ENCODE measurements around the gene NTRK1.

Gene NTRK1

DNA sequence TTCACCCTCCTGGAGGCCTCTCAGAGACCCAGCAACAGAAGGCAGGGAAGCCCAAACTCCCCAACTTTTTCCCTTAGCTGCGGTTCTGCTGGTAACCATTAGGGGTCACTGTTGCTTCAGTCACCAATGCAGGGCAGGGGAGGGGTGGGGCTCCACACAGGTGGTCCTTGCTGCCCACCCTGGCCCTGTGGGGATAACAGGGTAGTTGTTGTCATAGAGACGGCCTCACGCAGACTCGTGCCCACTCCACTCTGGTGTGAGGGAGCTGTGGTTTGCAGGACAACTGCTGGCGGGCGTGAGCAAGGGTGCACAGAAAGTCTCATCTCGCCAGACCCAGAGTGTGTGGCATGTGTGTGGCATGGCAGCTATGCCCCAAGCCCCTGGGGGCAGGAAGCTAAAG, 21.7 kb upstream of the NTRK1 start:
- no peak for DNase-seq (ENCODE audit: low read depth)

- DNase-seq (ENCODE audit: low read depth), result no peak
Observed at GRCh38 chr1:156839426-156840109, 21.1 kb upstream of the NTRK1 start.

DNA sequence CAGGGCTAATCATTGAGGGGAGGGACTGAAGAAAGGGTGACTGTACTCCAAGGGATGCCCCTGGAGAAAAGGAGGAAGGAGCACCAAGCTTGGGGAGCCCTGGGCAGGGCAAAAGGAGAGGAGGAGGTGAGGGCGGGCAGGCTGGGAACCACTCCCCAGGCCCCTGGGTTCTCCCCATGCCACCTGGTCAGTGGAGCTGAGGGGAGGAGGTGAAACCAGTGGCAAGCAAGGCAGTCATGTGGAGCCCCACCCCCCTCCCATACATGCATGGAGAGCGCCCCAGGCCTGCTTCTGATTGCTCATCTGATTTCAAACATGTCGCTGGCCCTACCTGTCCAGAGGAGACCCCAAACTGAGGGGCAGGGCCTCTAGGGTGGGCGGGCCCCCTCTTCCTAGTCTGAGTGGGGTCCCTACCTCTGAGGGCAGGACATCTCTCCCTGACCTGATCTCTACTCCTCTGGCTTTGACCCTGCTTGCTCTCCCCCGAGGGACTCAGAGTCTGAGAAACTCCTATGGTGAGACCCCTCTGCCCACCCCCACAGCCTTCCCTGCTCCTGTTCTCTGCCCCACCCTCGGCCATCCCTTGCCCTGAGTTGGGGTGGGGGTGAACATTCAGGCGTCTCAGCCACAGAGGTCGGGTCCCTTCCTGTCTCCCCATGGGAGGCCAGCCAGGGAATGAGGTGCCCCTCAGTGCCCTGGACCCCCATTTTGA, 20.3 kb upstream of the NTRK1 start:
- DNase-seq (ENCODE audit: low read depth), result no peak

DNA sequence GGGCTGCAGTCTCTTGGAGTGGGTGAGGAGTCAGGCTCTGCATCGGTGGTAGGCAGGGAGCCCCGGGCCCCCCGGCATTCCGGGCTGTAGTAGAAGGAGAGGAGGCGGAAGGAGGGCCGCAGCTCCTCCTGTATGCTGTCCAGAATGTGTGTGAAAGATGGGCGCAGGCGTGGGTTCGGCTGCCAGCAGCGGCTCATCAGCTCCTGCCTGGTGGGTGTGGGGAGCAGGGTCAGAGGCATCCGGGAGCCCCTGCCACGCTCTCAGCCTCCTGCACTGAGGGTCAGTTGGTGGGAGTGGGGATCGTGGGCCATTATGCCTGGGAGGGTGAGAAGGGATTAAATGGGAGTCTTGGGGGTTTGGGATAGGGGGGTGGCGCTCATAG, 19.8 kb upstream of the NTRK1 start:
- no peak for DNase-seq (ENCODE audit: low read depth)

DNA sequence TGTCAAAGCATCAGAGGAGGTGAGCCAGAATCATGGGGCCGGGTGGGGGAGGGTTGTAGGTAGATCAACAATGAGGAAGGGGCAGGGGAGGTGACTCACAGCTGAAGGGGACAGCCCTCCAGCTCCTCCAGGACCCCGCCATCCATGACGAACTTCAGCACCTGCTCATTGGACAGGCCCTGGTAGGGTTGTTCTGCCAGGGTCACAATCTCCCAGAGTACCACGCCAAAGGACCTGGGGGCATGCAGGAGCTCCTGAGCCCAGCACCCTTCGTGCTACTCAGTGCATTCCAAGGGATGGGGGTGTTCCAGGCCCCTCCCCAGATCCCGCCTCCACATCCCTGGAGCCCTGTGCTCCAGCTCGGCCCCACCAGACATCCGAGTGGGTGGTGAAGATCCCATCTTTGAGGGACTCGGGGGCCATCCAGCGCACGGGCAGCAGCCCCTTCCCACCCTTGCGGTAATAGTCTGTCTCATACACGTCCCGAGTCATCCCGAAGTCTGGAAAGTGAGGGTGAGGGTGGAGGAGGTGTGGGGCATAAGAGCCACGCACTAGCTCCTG, 19.3 kb upstream of the NTRK1 start:
- DNase-seq (ENCODE audit: low read depth), result no peak

DNA sequence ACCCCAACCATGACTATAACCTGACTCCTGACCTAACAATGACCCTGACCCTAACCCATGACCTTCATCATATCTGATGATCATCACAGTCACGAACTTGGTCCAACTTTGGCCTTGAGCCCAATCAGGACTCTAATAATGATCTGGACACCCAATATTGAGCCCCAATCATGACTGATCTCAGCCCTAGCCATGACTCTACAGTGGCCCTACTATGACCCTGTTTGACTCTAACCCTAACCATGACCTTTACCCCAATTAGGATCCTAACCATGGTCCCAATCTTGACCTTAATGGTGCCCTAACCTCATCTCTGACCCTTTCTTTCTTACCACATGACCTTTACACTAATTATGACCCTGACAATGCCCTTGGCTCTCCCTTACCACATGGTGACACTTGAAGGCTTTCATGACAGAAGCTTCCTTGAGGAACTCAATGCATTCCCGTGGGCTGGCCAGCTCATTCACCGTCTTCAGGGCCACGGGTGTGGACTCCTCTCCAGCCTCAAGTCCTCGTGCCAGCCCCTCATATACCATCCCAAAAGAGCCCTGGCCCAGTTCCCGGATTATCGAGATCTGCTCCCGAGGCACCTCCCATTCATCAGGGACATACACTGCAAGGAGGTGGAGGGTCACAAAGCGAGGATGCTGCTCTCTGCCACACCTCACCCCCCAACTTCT, 17.9 kb upstream of the NTRK1 start:
- DNase-seq (ENCODE audit: low read depth), result no peak

DNA sequence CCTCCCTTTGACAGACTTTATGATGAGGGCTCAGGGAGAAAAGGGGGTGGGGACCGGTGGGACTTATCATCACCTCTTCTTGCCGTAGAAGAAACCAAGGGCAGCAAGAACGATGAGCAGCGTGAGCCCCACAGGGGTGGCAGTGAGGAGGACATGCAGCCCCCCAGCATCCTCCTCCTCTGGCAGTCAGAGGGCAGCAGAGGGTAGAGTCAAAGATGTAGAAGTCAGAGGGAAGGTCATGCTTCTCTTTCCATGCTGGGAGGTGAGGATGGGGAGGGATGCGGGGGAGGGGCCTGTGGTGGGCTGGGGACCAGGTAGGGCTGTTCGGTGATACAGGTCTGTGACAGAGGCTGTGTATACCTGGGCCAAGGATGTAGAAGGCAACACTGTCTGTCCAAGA, 16.6 kb upstream of the NTRK1 start:
- no peak for DNase-seq (ENCODE audit: low read depth)

- DNase-seq (ENCODE audit: low read depth), result no peak
Observed at GRCh38 chr1:156844638-156845037, 16.0 kb upstream of the NTRK1 start.

GRCh38 chr1:156845055-156845952, 15.4 kb upstream of the NTRK1 start:
- no peak for DNase-seq (ENCODE audit: low read depth)

- DNase-seq (ENCODE audit: low read depth), result no peak
Observed at GRCh38 chr1:156845953-156846545, 14.6 kb upstream of the NTRK1 start.

GRCh38 chr1:156846643-156847042, 14.0 kb upstream of the NTRK1 start:
- no peak for DNase-seq (ENCODE audit: low read depth)

GRCh38 chr1:156847591-156848460, 12.8 kb upstream of the NTRK1 start:
- no peak for DNase-seq (ENCODE audit: low read depth)

DNA sequence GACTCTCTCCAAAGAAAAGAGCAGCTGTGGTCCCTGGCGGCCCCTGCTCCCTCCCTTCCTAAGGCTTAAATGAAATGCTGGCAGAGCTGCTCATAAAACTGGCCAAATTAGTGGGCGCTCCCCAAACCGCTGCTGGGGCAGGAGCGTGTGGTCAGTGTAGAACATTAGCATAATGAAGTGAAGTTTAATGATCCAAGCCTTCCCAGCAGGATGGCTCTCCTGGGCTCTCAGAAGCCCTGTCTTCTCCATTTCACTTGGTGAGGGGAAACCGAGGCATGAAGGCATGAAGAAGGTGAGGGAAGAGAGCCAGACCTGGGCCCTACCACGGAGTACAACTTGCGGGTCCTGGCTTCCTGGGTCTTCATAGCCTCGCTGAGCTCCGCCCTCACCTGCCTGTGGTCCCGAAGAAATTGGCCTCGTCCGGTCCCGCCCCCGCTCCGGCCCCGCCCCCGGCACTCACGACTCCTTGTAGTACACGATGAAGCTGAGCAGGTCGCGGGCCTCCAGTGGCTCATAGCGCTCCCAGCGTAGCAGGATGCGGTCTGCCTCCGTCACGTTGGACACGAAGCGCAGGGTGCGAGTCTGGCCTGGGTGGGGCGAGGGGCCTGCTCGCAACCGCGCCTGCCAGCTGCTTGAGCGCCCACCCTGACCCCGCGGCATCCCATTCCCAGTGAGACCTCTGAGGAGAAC, 12.1 kb upstream of the NTRK1 start:
- no peak for DNase-seq (ENCODE audit: low read depth)

DNA sequence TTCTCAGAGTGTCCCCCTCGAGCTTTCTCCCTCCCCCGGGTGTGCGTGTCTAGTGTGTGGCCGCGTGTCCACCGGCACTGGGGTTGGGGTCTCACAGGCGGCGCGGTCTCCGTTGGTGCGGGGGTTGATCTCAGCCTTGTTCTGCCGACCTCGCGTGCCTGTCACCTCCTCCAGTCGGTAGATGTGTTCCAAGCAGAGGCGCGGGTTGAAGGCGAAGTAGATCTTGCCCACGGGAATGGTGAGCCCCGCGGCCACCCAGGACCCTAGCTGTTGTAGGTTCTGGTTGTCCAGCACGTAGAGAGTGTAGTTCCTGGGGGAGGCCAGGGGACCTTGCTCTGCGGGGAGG, 11.5 kb upstream of the NTRK1 start:
- DNase-seq (ENCODE audit: low read depth), result no peak

- DNase-seq (ENCODE audit: low read depth), result no peak
Observed at GRCh38 chr1:156851779-156852417, 8.8 kb upstream of the NTRK1 start.

DNA sequence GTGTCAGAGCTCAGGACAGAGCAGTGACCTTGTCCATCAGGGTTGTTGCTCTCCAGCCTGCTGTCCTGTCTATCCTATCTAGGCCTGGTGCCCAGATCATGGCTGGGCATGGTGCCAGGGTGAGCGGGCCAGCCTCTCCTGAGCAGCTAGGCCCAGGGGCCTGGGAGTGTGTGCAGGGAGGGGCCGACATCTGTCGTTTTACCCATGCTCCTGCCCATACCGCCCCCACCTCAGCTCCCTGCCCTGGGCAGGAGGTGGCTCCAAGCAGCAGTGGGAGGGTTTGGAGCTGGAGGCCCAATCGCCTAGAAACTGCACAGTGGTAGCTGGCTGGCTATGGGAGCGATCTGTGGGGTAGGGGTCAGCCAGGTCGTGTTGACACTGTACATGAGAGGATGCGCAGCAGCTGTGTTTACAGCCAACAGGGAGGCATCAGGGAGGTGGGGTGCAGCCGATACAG, 8.2 kb upstream of the NTRK1 start:
- no peak for DNase-seq (ENCODE audit: low read depth)

DNA sequence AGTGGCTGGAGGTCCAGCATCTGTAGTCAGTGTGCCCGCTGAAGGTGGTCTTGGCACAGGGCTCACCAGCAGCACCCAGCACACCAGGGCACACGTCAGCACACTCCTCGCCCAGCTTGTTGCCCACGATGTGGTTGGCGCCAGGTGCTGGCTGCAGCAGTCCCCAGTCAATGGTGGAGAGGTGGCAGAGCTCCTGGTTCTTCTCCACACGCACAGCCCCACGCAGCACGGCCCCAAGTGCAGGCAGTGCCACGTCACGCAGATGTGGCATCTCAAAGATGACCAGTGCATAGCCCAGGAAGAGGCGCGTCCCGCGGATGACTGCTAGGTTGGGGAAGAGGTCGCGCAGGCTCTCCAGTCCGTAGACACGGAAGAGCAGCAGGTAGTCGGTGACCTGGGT, 6.9 kb upstream of the NTRK1 start:
- DNase-seq (ENCODE audit: low read depth), result no peak

DNA sequence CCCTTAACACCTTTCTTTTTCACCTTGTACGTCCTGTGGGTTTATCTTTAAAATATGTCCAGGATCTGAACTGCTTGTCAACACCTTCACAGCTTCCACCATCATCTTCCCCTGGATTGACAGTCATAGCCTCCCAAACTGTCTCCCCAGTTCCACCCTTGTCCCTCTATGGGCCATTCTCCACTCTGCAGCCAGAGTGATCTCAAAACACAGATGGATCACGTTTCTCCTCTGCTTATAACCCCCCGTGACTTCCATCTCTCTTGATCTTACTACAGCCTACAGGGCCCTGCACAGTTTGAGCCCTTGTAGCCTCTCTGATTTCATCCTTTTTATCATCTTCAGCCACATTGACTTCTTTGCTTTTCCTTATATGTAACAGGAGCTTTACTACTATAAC, 6.0 kb upstream of the NTRK1 start:
- no peak for DNase-seq (ENCODE audit: low read depth)

GRCh38 chr1:156856282-156856785, 4.3 kb upstream of the NTRK1 start:
- no peak for DNase-seq (ENCODE audit: low read depth)
